Thymus (tissue), 11 donors: ENCODE measurements around the gene HRC. TPM values are rescaled to one million over a fixed set of nuclear protein-coding genes. Genes with fewer than 3 reads are reported as not detected.

Experiments
- DNase-seq, 9 donors: peaks; one replicate each; pipeline ENCODE4 v3.0.0-alpha.2; 2013; ENCODE audit warnings: low spot score in 9 of 9, low read depth in 6 of 9, missing footprints in 1 of 9
- H3K27ac ChIP-seq, 2 donors: one replicate each; pipeline ENCODE4 v1.5.1; 2013; ENCODE audit warnings: control low read depth in 1 of 2, low read depth in 1 of 2, low read length in 1 of 2, mild to moderate bottlenecking in 1 of 2, moderate library complexity in 1 of 2
- H3K27me3 ChIP-seq, 2 donors: one replicate each; pipeline ENCODE4 v1.5.1; 2013; ENCODE audit warnings: low read length in 1 of 2; ENCODE audit not compliant: control insufficient read depth in 2 of 2, insufficient read depth in 1 of 2
- H3K36me3 ChIP-seq, 2 donors: one replicate each; pipeline ENCODE4 v1.5.1; 2013; ENCODE audit warnings: low read length in 1 of 2, mild to moderate bottlenecking in 1 of 2, moderate library complexity in 1 of 2; ENCODE audit not compliant: control insufficient read depth in 2 of 2, insufficient read depth in 2 of 2
- H3K4me1 ChIP-seq, 2 donors: one replicate each; pipeline ENCODE4 v1.5.1; 2013; ENCODE audit warnings: low read length in 2 of 2; ENCODE audit not compliant: control insufficient read depth in 2 of 2, insufficient read depth in 2 of 2
- H3K4me3 ChIP-seq, 2 donors: one replicate each; pipeline ENCODE4 v1.5.1; 2013; ENCODE audit warnings: low read length in 2 of 2, control low read depth in 1 of 2, mild to moderate bottlenecking in 1 of 2
- H3K9me3 ChIP-seq, 2 donors: one replicate each; pipeline ENCODE4 v1.5.1; 2013; ENCODE audit warnings: low read length in 1 of 2, mild to moderate bottlenecking in 1 of 2; ENCODE audit not compliant: control insufficient read depth in 2 of 2, insufficient read depth in 1 of 2
- WGBS: extraction: QIAGEN DNeasy Blood & Tissue Kit; methylation state at CpG from one replicate; pipeline ENCODE4 v1.1.7; 2013; 5-methylcytosine and 5-hydroxymethylcytosine counted together
- polyA plus RNA-seq: library from polyadenylated mRNA; stranded (reverse); fragments of 200-250 nt; gene quantifications from one replicate; pipeline ENCODE4 v1.2.3, GENCODE V29; 2013
- total RNA-seq: library from RNA; stranded (reverse); fragments of 120-200 nt; gene quantifications from one replicate; pipeline ENCODE4 v1.2.4, GENCODE V29; 2013
- donor health status: healthy.

HRC gene
- total and polyA plus RNA-seq, 2 donors: 1.1 to 1.3 TPM

DNA sequence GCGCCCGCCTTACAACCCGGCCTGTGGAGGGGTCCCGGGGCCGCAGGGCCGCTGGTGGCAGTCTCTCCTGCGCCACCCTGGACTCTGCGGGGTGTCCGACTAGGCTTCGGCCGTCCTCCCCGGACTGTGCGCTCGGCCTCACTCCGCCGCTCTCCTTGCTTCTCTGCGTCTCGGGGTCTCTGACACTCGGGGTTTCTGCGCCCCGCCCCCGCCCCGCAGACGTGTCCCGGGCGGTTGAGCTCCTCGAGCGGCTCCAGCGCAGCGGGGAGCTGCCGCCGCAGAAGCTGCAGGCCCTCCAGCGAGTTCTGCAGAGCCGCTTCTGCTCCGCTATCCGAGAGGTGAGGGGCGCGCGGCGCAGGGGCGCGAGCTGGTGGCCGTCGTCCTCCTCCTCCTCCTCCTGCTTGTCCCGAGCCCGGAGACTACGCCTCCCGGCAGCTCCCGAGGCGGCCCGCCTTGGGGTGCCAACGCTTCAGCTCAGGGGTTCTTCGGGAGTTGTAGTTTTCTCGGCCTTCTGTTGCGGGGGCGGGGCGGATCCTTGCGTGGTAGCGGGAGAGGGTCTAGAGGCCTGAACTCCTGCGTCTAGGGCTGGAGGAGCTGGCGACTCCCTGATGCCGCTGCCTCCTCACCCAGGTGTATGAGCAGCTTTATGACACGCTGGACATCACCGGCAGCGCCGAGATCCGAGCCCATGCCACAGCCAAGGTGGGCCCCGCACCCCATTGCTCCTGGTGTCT lies 40.4 kb downstream of the HRC start:
- H3K36me3 ChIP-seq: peaks cover 0 to 4% of the 10 kb centered on the region in 2 donors
- peaks cover 5 to 24% of the 10 kb centered on the region in 2 donors for H3K27me3 ChIP-seq
- peak overlapping the region in 1 of 2 donors; percentile 9 for H3K27ac ChIP-seq
- WGBS: 12% methylated on average over 68 of the region's 68 CpGs
- H3K4me3 ChIP-seq: peak overlapping the region; percentile 62 to 83
- DNase-seq: peak in 7 of 9 donors; percentile 33 to 73 (median 54)
- H3K4me1 ChIP-seq: peaks cover 20 to 24% of the 10 kb centered on the region in 2 donors
- no peaks in the 10 kb centered on the region for H3K9me3 ChIP-seq

DNA sequence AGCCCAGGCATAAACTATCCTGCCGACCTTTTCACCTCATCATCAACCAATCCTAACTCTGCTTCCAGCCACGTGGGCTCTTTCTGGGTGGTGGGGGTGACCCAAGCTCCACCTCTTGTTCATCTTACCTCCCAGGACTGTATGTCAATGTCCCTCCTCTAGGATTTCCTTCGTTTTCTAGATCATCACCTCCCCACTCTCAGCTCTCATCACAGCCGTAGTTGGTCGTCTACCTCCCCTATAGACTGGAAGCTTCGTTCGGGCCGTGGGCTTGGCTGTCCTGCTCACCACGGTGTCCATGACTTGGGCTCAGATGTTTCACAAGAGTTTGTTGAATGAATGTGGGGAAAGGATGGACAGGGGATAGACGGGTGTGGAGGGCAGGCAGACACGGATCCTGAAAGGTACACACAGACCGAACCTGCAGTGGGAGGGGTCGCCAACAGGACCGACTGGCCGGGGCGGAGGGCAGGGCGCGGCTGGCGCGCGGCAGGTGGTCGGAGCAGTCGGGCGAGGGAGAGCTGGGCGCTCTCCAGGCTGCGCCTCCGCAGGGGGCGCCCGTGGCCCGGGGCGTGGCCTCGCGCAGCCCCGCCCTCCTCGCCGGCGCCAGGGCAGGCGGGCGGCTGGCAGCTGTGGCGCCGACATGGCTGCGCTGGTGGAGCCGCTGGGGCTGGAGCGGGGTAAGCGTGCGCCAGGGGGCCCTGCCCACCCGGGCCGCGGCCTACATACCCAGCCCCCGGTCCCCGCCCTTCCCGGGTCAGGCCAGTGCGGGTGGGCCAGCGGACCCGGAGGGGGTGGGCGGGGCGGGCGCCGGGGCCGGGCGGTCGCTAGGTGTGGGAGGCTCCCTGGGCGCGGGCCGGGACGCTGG lies 41.2 kb downstream of the HRC start, which contains the start of gene LIN7B:
TSS of gene LIN7B (plus strand) at position 609 of the 868 bp plus-strand sequence. CDS start at position 644, 35 bp downstream.
- Histone ChIP-seq H3K27ac (peak within 1 kb of the TSS in 1 of 2 donors; percentile 9), H3K4me1 (peaks cover 18 to 20% of the 10 kb centered on the region in 2 donors), H3K27me3 (peaks cover 0 to 17% of the 10 kb centered on the region in 2 donors), H3K36me3 (peaks cover 3 to 12% of the 10 kb centered on the region in 2 donors), H3K4me3 (peak within 1 kb of the TSS; percentile 62 to 83), H3K9me3 (no peaks in the 10 kb centered on the region)
- WGBS: under 1% methylated on average over 66 of the region's 66 CpGs
- peak in 7 of 9 donors; percentile 54 to 82 (median 73) for DNase-seq

DNA sequence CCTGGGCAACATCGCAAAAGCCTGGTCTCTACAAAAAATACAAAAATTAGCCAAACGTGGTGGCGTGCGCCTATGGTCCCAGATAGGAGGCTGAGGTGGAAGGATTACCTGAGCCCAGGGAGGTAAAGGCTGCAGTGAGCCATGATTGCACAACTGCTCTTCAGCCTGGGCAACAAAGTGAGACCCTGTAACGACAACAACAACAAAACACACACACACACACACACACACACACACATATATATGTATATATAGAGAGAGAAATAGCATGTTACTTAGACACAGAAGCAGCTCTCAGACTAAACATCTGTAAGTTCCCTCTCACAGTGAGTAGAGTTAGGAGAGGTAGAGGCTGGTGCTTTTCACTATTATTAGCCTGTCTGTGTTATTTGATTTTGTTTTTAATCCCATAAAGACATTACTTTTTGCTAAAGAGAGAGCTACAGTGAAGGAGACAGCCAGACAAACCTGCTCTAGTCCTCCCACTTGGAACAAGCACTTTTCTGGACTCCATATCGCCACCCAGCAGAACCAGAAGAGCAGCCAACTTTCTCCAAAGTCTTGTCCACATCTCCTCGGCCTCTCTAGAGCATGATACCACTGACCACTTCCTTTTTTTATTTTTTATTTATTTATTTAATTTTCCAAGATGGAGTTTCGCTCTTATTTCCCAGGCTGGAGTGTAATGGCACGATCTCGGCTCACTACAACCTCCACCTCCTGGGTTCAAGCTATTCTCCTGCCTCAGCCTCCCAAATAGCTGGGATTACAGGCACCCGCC lies 43.8 kb downstream of the HRC start:
- WGBS: 94% methylated on average over 11 of the region's 11 CpGs
- Histone ChIP-seq H3K4me1 (peaks cover 10 to 12% of the 10 kb centered on the region in 2 donors), H3K36me3 (peaks cover 28 to 37% of the 10 kb centered on the region in 2 donors), H3K27ac (no peak overlapping the region), H3K27me3 (peaks cover 0 to 15% of the 10 kb centered on the region in 2 donors), H3K4me3 (no peak overlapping the region), H3K9me3 (no peaks in the 10 kb centered on the region)
- DNase-seq: no peak

DNA sequence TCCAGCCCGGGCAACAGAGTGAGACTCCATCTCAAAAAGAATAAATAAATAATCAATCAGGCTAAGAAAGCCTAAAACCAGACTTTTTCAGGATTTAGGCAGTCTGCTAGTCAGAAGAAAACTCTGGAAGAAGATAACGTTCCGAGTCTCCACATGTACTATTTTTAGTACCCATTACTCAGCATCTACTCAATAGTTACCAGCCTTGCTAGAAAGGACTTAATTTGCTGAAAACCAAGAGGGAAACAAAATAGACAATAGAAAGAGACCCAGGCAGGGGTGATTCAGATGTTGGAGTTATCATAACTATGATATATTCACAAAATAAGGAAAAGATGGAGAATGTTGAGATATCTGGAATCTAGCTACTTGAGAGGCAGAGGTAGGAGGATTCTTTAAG lies 44.6 kb downstream of the HRC start:
- no peak overlapping the region for H3K4me3 ChIP-seq
- no peak overlapping the region for H3K27ac ChIP-seq
- no peak for DNase-seq
- 88% methylated on average over 3 of the region's 3 CpGs for WGBS
- peaks cover 10 to 12% of the 10 kb centered on the region in 2 donors for H3K4me1 ChIP-seq
- H3K9me3 ChIP-seq: no peaks in the 10 kb centered on the region
- peaks cover 37 to 44% of the 10 kb centered on the region in 2 donors for H3K36me3 ChIP-seq
- H3K27me3 ChIP-seq: peaks cover 0 to 15% of the 10 kb centered on the region in 2 donors

DNA sequence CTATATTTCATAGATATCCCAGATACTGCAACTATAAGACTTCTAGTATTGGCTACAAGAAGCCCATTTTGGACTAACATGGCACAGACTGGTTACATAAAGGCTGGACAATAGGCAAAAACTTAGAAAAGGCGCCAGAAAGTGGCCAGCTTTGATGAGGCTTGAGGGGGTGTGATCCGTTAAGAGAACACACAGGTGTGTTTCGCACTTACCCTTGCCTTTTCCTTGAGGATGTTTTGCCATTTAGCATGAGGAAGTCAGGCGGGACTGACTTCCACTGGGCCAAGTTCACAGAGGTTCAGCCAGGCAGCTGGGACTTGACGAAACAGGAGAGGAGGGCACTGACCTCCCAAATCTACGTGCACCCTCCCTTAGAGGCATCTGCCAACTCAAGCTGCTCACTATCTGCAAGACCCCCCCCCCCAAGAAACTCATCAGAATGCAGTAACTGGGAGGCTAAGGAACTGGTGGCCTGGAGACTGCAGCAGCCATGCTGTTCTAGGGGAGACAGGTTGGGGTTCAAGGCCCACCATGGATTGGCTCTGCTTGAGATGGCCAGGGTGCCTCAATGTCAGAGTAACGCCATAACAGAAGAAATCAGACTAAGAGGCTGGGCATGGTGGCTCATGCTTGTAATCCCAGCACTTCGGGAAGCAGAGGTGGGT lies 45.5 kb downstream of the HRC start:
- 98% methylated on average over 8 of the region's 8 CpGs for WGBS
- H3K27ac ChIP-seq: no peak overlapping the region
- peaks cover 0 to 10% of the 10 kb centered on the region in 2 donors for H3K27me3 ChIP-seq
- H3K4me3 ChIP-seq: no peak overlapping the region
- no peaks in the 10 kb centered on the region for H3K9me3 ChIP-seq
- DNase-seq: no peak
- H3K4me1 ChIP-seq: peaks cover 6 to 9% of the 10 kb centered on the region in 2 donors
- peaks cover 45 to 52% of the 10 kb centered on the region in 2 donors for H3K36me3 ChIP-seq

DNA sequence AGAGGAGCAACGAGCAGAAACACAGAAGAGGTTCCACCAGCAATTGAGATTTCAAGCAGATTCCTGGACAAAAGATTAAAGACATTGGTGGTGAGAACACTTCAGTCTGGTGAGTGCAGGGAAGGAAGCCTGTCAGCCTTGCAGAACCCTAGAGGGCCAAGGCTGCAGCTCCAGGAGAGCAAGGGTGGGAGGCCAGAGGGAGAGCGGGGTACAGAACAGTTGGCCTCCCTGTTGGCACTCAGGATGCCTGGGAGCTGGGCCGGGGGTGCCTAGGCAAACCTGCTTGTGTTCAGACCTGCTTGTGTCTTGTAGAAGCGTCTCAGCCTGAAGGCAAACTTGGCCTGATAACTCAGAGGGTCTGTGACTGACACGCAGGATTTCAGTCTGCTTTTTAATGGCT lies 46.1 kb downstream of the HRC start:
- Histone ChIP-seq H3K27ac (no peak overlapping the region), H3K4me1 (peaks cover 5 to 8% of the 10 kb centered on the region in 2 donors), H3K4me3 (no peak overlapping the region), H3K36me3 (peaks cover 52 to 59% of the 10 kb centered on the region in 2 donors), H3K27me3 (peaks cover 0 to 8% of the 10 kb centered on the region in 2 donors), H3K9me3 (no peaks in the 10 kb centered on the region)
- no peak for DNase-seq
- 97% methylated on average over 5 of the region's 5 CpGs for WGBS

DNA sequence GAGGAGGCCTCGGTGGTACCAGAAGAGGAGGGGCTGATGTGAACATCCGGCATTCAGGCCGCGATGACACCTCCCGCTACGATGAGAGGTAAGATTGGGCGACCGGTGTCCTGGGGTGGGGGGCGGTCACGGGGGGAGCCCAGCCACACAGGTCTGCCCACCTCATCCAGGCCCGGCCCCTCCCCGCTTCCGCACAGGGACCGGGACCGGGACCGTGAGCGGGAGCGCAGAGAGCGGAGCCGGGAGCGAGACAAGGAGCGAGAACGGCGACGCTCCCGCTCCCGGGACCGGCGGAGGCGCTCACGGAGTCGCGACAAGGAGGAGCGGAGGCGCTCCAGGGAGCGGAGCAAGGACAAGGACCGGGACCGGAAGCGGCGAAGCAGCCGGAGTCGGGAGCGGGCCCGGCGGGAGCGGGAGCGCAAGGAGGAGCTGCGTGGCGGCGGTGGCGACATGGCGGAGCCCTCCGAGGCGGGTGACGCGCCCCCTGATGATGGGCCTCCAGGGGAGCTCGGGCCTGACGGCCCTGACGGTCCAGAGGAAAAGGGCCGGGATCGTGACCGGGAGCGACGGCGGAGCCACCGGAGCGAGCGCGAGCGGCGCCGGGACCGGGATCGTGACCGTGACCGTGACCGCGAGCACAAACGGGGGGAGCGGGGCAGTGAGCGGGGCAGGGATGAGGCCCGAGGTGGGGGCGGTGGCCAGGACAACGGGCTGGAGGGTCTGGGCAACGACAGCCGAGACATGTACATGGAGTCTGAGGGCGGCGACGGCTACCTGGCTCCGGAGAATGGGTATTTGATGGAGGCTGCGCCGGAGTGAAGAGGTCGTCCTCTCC lies 47.4 kb downstream of the HRC start:
- H3K36me3 ChIP-seq: peaks cover 64 to 70% of the 10 kb centered on the region in 2 donors
- no peak overlapping the region for H3K4me3 ChIP-seq
- no peak for DNase-seq
- WGBS: 98% methylated on average over 93 of the region's 93 CpGs
- H3K4me1 ChIP-seq: peaks cover 0 to 4% of the 10 kb centered on the region in 2 donors
- H3K9me3 ChIP-seq: no peaks in the 10 kb centered on the region
- H3K27me3 ChIP-seq: no peaks in the 10 kb centered on the region
- no peak overlapping the region for H3K27ac ChIP-seq
